GM19328 (cell line): ENCODE data around the gene AKIRIN2.
"Not testable (repeated sequence)": the region's sequence is repeated elsewhere in the genome, so short reads cannot be mapped to it uniquely, and the experiment has no call there.

Experiments
- ATAC-seq: cut with Tn5 transposase; IDR thresholded peaks from one replicate; pipeline ENCODE4 v1.9.1; 2021; ENCODE audit warnings: mild to moderate bottlenecking, moderate library complexity; ENCODE audit not compliant: unreplicated experiment

The AKIRIN2 gene

DNA sequence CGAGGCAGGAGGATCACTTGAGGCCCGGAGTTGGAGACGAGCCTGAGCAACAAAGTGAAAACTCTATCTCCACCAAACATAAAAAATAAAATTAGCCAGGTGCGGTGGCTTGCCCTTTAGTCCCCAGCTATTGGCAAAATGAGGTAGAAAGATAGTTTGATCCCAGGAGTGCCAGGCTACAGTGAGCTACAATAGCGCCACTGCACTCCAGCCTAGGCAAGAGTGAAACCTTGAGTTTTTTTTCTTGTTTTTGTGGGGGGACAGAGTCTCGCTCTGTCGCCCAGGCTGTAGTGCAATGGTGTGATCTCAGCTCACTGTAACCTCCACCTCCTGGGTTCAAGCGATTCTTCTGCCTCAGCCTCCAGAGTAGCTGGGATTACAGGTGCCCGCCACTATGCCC lies 14.1 kb downstream of the AKIRIN2 start:
- not testable (repeated sequence) for ATAC-seq

DNA sequence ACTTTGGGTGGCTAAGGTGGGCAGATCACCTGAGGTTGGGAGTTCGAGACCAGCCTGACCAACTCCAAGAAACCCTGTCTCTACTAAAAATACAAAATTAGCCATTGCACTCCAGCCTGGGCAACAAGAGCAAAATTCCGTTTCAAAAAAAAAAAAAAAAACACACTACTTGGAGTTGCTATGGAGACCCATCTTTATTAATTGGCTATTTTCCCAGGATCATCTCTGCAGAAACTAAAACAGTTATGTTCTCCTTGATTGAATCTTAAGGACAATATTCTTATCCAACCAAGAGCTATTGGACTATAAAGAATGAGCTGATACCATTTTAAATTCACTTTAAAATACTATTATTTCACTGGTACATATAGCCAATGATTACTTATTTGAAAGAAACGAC lies 14.7 kb downstream of the AKIRIN2 start:
- ATAC-seq, result no peak

DNA sequence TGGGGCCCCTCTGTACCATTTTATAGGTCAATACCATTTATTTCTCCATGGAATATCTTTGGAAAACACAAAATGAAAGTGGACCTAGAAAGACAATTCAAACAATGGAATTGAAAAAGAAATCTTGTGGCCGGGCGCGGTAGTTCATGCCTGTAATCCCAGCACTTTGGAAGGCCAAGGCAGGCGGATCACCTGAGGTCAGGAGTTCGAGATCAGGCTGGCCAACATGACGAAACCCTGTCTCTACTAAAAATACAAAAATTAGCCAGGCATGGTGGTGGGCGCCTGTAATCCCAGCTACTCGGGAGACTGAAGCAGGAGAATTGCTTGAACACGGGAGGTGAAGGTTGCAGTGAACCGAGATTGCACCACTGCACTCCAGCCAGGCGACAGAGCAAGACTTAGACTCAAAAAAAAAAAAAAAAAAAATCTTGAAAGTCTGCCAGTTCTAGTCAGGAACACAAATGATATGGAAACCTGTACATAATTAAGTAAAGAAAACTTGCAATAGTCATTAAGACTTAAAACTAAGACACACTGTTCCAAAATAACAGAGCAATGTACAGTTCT lies 15.3 kb downstream of the AKIRIN2 start:
- ATAC-seq, result not testable (repeated sequence)

DNA sequence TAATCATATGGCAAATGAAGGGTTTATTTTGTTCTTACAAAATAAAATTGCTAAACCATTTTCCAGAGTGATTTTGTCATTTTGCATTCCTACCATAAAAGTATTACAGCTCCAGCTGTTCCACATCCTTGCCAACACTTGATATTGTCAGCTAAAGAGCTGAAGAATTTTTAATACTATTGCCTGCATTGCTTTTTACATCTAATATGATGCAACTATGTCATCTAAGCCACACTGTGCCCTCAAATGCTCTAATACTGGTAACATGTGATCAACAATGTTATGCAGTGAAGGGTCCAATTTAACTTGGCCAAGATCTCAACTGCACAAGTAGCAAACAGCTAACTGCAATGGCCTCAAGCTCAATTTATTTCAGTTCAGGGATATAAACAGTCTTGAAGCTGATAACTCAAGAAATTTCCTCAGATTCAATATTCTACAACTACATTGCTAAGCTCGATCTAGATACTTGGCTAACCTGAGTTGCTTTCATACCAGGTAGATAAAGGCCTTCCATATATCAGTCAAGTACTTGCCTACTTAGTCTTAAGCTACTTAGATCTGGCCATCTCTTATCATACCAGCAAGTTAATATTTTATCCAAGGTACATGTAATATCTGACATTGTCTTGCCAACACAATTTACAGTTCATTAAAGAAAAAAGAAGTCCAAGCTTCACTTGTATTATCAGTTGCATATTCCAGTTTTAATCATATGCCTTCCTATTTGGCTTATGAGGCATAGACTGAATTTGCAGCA lies 17.0 kb downstream of the AKIRIN2 start:
- ATAC-seq, result no peak

DNA sequence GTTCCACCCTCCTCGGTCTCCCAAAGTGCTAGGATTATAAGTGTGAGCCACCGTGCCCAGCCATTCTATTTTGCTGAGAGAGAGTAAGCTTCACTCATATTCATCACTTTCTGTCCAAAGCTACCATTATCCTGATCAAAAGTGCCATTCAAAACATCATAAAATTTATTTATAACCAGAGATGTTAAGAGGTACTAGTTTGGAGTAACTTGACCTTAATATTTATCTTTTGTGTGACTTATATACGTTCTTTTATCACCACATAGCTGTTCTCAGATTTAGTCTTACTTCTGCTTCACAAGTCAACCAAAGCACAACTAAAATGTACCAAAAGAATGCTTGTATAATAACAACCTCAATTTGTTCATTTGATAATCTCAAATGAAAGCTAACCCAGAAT lies 18.1 kb downstream of the AKIRIN2 start:
- no peak for ATAC-seq

DNA sequence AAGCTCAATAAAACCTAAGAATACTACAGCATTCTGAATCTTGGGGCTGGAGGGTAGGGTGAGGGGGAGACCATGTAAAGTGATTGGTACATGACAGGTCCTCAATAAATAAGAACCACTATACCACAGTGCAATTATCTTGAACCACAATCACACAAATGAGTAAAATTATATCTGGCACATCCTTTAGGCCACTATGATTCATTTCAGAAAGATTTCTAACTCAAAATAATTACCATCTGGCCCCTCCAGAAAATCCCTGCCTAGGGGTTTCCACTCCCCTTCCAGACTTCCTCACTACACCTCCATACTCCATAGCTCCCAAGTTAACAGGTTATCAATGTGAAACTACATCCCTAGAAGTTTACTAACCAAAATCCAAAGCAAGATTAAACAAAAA lies 19.7 kb downstream of the AKIRIN2 start:
- ATAC-seq, result no peak

DNA sequence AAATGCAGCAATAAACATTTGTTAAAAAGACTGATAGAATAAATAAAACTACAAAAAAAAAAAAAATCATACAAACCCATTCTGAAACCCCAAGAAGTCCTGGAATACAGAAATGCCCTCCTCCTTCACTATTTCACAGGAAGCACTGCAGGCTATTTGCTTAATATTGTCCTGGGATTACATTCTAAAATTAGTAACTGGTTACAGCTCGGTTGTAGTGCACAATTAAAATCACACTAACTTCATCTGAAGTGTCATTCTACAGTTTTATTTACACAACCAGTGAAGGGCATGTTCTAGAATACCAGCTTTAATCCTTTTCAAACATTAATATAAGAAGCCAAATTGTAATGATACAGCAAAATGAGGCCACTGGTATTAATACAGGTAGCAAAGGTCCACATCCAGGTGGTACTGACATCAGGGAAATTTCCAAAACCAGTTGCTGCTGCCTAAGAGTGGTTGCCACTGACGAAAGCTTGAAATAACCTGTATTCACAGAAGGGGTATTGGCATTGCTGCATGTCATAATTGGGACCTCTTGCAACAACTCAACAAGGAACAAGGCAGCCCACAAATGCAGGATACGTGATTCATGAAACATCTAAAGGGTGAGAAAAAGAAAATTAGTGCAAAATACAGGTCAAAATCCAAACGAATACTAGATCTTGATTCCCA lies 26.9 kb downstream of the AKIRIN2 start:
- ATAC-seq, result no peak

DNA sequence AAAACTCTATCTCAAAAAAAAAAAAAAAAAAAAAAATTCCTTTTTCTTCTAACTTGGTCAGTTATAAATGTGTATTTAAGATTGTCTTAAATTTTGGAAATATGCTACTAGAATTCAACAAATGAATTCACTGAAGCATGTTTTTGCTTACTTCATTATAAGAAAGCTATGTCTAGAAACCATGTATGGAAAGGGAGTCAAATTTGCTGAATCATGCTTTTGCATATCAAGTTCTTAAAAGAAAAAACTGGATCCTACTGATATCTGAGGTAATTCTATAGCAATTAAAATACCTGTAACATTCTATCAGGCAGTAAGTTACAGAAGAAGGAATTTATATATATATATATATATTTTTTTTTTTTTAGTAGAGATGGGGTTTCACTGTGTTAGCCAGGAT lies 27.7 kb downstream of the AKIRIN2 start:
- no peak for ATAC-seq

DNA sequence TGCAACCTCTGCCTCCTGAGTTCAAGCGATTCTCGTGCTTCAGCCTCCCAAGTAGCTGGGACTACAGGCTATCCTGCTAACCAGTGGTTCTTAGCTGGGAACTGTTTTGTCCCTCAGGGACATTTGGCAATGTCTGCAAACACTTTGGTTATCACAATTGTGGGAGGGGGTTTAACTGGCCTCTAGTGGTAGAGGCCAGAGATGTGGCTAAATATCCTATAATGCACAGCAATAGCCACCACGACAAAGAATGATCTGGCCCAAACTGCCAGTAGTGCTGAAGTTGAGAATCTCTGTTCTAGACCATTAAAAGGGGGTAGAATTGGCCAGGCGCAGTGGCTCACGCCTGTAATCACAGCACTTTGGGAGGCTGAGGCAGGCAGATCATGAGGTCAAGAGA lies 28.8 kb downstream of the AKIRIN2 start:
- no peak for ATAC-seq

DNA sequence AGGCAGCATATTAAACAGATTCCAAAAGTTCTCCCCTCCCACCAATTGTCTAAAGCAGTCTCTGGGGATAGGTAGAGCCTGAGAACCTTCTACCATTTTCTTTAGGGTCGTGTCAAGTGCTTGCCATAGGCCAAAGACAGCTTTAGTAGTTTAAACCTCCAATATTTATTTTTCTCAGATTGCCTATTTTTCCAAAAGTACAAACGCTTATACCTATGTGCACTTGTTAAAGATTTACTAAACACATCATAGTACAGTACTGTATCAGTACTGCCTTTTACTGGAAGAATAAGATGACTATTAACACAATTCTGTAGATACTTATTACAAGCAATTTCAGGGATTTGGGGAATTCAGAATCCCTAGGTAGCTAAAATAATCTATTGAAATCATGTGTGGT lies 29.4 kb downstream of the AKIRIN2 start:
- no peak for ATAC-seq

DNA sequence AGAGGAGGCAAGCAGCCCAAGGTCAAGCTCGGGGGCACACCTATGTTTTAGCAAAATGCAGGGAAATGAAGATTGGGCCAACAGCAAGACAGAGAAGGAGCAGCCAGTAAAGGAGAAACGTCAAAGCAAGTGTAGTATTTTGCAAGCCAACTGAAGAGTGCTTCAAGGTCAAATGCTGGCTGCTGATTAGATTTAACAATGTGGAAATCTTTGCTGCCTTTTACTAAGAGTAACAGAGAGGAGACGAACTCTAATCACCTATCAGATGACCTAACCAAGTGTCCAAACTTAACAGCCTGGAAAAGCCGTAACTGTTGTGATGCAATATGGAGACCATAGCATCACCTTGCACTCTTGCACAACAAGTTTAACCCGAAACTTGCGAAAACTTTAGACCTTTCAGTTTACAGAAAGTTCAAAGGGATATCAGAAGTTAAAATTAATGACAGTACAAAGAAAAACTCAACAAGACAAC lies 30.4 kb downstream of the AKIRIN2 start:
- ATAC-seq, result no peak

DNA sequence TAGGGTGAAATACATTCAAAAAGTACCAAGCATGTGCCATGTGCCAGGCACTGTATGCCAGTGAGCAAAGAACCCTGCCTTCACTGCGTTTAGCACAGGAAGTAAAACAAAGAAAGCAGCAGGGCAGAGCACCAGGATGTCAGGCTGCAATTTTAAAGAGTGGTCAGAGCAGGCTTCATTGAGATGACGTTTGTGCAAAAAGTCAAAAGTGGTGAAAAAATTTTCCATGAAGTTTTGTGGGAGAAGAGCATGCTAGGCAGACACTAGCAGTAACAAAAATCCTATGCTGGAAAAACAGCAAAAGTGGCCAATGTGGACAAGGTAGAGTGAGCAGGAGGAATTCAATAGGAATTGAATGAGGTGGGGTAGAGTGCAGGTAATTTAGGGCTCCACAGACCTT lies 31.3 kb downstream of the AKIRIN2 start:
- no peak for ATAC-seq

DNA sequence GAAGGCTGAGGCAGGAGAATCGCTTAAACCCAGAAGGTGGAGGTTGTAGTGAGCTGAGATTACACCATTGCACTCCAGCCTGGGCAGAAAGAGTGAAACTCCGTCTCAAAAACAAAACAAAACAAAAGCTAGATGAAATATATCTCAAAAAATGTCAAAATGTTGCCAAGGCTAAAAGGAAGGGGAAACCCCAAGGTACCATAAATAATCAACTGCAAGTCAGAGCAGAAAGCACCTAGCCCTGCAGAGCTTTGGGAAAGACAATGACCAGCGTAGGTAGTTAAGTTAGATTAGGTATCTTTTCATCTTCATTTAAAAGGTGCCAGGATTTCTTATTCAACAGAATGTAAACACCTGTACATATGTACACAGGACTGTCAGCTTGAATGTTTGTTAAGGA lies 33.0 kb downstream of the AKIRIN2 start:
- ATAC-seq, result no peak

DNA sequence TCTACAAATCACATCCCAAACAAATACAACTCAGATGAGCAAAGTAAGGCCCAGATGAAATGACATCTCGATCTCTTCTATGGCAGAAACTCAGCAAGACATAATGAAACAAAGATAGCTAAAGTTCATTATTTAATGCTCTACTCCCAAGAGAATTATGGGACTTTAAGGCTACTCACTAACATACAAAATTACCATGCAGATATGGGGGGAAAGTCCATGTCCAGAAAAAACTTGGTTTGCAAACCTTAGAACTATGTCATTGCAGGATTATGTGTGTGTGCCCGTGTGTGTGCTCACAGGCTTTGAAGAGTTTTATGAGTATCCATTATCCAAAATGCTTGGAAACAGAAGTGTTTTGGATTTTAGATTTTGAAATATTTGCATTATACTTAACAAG lies 34.0 kb downstream of the AKIRIN2 start:
- no peak for ATAC-seq

DNA sequence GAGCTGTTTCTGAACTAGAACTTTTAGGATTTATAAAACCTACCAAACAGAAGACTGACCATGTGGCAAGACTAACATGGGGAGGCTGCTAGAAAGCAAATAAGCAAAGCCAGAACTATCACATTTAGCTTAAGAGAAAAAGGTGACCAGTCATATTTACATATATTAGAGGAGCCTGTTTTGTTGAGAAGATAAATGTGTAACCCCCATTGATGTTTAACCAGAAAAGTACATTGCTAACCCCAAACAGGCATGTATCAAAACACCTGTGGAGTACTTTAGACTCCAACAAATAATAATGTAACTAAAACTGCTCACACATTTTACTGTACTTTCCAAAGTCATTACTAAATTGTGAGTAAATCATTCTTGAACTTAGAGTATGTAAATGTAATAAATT lies 35.0 kb downstream of the AKIRIN2 start:
- no peak for ATAC-seq

DNA sequence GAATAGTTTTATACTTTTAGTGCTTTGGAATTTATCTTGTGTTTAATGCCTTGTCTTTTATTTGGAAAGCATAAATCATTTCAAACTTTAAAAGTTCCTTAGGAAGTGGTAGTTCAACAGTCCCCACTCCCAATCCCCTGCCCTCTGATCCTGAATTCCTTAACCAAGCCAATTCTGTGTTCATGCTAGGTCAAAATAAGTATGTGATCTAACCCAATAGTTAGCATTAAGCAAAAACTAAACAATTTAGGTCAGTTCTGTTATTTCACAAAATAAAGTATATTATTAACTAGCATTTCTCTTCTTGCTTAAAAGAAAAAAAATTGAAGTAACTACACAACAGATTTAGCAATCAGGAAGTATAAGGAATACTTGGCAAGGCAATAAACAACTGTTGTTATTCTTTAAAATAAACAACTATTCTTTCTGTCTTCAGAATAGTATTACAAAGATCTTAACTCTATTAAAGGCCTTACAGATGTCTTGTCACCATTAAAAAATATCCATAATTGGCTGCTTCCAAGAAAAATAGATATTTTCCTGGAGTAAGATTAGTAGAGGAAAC lies 37.0 kb downstream of the AKIRIN2 start:
- ATAC-seq, result no peak

DNA sequence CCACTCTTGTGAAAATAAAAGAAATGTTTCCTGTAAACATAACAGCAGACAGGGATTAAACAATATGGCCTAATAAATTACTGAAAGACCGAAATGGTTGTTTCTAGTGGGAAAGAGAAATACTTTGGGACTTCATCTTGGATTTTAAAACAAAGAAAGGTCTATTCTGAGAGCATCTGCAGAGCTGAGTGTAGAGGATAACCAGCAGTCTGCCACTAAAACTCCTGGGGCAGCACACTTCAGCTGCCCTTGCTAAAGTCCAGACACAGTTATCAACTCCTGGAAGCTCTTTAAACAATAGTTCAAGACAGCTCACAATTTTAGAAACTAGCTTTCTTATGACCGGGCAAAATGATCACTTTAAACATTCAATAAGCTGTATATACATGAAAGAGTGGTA lies 38.6 kb downstream of the AKIRIN2 start:
- no peak for ATAC-seq

DNA sequence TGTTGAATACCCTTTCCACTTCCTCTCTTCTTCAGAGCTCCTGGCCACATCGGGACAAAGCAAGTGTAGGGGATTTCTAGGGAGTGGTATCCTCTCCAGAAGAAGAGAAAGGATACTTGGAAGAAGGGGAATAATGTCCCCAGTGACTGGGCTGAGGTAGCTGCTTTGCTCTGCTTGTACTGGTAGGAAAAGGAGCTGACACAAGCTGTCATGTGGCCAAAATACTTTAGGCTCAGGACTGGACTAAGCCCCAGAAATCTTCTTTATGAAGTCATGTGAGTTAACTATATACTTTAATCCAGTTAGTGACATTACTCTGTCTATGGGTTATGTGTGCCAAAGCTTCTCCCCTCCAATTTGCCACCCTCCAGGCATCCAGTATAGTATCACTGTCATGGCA lies 40.5 kb downstream of the AKIRIN2 start:
- no peak for ATAC-seq

DNA sequence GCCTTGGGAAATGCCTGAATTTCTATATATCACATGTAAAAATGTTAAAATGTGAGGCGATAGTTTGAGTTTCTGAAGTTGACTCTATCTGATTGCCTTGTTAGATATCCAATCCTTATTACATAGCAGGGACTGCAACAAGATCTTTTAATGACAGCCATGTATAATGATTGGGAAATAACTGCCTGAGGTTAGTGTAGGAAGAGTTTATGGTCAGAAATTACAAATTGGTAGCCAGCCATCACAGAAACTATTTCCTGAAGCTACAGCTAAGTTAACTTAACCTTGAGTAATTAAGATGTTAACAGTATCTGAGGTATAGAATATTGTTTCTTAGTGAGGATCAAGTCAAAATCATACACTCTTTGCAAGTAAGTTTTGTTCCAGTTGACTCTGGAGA lies 41.0 kb downstream of the AKIRIN2 start:
- ATAC-seq, result no peak

DNA sequence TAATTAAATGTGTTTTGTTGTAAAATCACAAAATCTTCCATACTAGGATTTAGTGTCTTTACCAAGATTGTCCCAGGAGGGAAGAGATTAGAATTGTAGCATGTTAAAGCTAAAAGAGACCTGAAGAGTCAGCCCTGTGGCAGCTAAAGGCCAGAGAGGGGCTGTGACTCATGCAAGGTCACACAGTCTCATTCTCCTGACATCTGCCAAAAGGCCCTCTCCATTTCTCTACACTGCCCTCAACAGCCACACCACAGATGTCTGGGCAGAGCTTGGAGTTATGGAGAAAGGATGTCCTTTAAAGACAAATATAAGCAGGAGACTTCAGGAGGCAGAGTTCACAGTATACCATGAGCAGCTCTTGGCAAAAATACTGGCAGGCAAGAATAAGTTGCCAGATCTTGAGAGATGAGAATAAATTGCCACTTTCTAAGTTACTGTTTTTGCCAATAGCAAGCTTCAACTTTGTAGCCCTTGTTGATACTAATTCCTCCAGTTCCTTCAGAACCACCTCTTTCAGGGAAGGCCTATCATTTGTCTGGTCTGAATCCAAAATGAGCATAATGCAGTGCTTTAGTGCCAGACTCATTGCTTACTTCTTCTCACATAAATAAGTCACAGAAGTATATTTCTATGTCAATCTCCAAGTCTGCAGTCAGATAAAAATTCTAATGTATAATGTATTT lies 41.7 kb downstream of the AKIRIN2 start:
- no peak for ATAC-seq

DNA sequence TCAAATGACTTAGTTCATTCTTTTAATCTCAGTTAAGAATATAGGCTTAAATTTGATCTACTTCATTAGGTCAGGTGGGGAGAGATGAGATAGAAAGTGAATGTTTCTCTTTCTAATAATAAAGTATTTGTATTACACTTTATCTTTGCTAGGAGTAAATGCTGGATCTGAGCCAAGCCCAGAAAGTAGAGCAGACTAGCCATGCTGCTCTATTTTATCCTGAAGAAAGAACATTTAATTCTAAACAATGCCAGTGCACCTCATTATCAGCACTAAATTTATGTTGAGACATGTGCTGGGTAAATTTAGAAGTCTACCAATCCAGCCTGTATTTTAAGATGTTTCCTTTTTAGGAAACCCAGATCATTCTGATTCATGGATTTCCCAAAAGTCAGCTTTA lies 43.5 kb downstream of the AKIRIN2 start:
- ATAC-seq, result no peak
